Measurements from ENCODE around the gene SERPINC1.
"Not testable (repeated sequence)": the region's sequence is repeated elsewhere in the genome, so short reads cannot be mapped to it uniquely, and the experiment has no call there.

Gene SERPINC1

DNA sequence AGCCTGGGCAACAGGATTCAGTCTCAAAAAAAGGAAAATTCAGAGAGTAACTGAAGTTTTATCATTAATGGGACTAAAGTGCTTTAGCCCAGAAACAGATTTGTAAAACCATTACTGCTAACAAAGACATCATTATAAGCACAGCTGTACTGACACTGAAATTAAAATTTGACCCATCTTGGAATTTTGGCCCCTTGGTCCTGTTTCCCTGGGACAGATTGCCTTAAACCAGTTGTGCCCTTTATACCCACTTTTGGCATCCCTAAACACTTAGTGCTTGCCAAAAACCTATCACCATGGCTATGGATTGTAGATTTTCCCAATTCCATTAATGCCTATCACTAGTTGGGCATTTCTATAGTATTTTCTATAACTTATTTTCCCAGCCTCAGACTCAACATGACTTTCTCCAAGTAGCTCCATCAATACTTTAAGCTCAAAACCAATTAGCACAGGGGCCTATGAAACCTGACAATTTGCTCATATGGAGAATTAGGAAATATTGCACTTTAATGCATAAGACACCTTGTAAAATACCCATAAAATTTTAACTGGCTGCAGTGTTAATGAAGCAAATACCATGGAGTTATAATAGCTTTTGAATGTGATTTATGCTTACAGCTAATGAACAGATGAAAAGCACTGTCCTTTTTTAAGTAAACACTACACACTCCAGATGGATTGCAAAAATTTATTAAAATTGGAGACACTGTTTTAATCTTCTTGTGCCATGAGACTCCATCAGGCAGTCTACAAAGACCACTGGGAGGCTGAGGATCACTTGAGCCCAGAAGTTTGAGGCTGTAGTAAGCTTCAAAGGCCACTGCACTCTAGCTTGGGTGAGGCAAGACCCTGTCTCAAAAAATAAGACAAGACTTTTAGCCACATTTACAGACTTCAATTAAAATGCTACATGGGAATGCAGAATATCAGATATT lies 53.6 kb downstream of the SERPINC1 start:
- no peak for DNase-seq (ENCODE audit: low spot score)

GRCh38 chr1:173862769-173863223 lies 54.3 kb downstream of the SERPINC1 start:
- DNase-seq (ENCODE audit: low spot score): no peak

DNA sequence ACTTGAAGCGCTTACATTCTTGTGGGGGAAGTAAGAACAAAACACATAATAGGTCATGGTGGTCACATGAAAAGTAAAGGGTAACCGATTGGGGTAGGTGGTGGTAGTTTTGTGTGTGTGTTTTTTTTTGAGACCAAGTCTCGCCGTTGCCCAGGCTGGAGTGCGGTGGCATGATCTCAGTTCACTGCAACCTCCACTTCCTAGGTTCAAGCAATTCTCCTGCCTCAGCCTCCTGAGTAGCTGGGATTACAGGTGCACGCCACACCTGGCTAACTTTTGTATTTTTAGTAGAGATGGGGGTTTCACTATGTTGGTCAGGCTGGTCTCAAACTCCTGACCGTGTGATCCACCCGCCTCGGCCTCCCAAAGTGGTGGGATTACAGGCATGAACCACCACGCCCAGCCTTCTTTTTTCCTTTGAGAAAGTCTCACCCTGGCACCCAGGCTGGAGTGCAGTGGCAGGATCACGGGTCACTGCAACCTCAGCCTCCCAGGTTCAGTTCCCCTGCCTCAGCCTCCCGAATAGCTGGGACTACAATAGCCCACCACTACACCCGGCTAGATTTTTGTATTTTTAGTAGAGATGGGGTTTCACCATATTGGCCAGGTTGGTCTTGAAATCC lies 54.9 kb downstream of the SERPINC1 start:
- DNase-seq (ENCODE audit: low spot score): not testable (repeated sequence)

DNA sequence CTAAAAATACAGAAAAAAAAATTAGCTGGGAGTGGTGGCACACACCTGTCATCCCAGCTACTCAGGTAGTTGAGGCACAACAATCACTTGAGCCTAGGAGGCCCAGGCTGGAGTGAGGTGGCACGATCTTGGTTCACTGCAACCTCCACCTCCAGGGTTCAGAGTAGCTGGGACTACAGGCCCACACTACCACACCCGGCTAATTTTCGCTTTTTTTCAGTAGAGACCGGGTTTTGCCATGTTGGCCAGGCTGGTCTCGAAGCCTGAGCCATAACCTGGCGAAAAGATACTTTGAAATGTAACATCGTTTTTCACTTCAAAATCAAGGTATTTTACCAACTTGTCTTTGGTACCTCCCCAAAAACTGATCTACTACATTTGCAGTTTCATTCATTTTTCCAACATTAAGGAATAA lies 55.4 kb downstream of the SERPINC1 start:
- DNase-seq (ENCODE audit: low spot score): no peak

- DNase-seq (ENCODE audit: low spot score): no peak
Observed at GRCh38 chr1:173860065-173860464, 57.1 kb downstream of the SERPINC1 start.

- DNase-seq (ENCODE audit: low spot score): not testable (repeated sequence)
Observed at GRCh38 chr1:173859547-173859946, 57.6 kb downstream of the SERPINC1 start.

GRCh38 chr1:173857363-173857917 lies 59.7 kb downstream of the SERPINC1 start:
- no peak for DNase-seq (ENCODE audit: low spot score)

DNA sequence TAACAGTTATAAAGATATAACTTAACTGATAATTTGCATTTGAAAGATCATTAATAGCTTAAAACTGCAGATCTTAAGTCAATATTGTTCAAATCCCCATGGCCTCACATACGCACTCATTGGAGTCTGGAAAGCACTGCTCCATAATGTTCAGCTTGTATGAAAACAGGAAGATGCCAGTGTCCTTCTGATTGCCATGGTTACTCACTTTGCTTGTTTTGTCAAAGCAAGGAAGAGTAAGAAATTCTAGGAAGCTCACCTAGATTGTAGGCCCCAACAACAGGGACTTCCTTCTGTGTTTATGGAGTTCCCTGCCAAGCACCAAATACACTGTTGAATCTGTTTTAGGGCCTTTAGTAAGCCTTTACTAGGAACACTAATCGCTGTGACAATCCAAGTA lies 60.2 kb downstream of the SERPINC1 start:
- no peak for DNase-seq (ENCODE audit: low spot score)

DNA sequence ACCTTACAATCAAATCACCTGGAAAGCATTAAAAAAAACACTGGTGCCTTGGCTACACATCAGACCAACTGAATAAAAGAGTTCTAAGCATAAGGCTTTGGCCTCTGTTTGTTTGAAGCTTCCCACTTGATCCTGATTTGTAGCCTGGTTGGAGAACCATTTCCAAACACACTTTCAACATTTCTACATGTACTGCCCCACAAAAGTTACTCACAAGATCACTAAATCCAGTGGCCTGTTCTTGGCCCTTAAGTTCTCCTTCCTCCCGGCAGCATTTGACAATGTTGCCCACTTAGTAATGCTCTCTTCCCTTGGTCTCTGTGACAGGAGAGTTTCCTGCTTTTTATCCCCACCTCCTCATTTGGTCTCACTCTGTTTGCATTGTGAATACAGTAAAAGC lies 61.1 kb downstream of the SERPINC1 start:
- no peak for DNase-seq (ENCODE audit: low spot score)
